DND-41 (cell line): Measurements from ENCODE around the gene MB.

Experiments
- ATAC-seq: fragments of 200-7000 bp; cut with Tn5 transposase; 3 replicates; pipeline ENCODE4 v1.9.1; 2021; ENCODE audit warnings: low read depth; ENCODE audit not compliant: insufficient read depth
- DNase-seq: peaks from one replicate; pipeline ENCODE4 v3.0.0-alpha.2; 2020
- H2AFZ ChIP-seq: 2 replicates; pipeline ENCODE4 v1.6.0; 2012; ENCODE audit warnings: low read depth, low read length
- H3K27ac ChIP-seq: 2 replicates; pipeline ENCODE4 v1.5.1; 2012; ENCODE audit warnings: low read length, inconsistent platforms
- H3K27me3 ChIP-seq: fragments of 200-600 bp; sonication (generic); 2 replicates; pipeline ENCODE4 v1.6.0; 2012; ENCODE audit warnings: low read length, mild to moderate bottlenecking, inconsistent platforms; ENCODE audit not compliant: insufficient read depth, poor library complexity
- H3K36me3 ChIP-seq: 2 replicates; pipeline ENCODE4 v1.5.1; 2012; ENCODE audit warnings: low read length, inconsistent platforms; ENCODE audit not compliant: insufficient read depth
- H3K4me1 ChIP-seq: 2 replicates; pipeline ENCODE4 v1.5.1; 2012; ENCODE audit warnings: mild to moderate bottlenecking, low read length; ENCODE audit not compliant: insufficient read depth
- H3K4me2 ChIP-seq: 2 replicates; pipeline ENCODE4 v1.6.0; 2012; ENCODE audit warnings: mild to moderate bottlenecking, moderate library complexity, low read length, inconsistent platforms; ENCODE audit not compliant: insufficient read depth
- H3K4me3 ChIP-seq, 2 experiments: fragments of 200-600 bp in 1 of 2; shearing (Covaris generic) in 1 of 2; 2 replicates each; pipeline ENCODE4 v1.5.1; 2012 to 2016; ENCODE audit warnings: inconsistent platforms in 2 of 2, low read length in 2 of 2, mild to moderate bottlenecking in 2 of 2, low read depth in 1 of 2, moderate library complexity in 1 of 2
- H3K79me2 ChIP-seq: 2 replicates; pipeline ENCODE4 v1.6.0; 2012; ENCODE audit warnings: low read length, inconsistent platforms; ENCODE audit not compliant: insufficient read depth
- H3K9ac ChIP-seq: 2 replicates; pipeline ENCODE4 v1.6.0; 2012; ENCODE audit warnings: low read depth, mild to moderate bottlenecking, inconsistent platforms, low read length, moderate library complexity
- H3K9me3 ChIP-seq: 2 replicates; pipeline ENCODE4 v1.5.1; 2012; ENCODE audit warnings: low read length, moderate library complexity, mild to moderate bottlenecking, inconsistent platforms; ENCODE audit not compliant: insufficient read depth, severe bottlenecking
- H4K20me1 ChIP-seq: 2 replicates; pipeline ENCODE4 v1.6.0; 2012; ENCODE audit warnings: low read length; ENCODE audit not compliant: insufficient read depth
- EZH2 ChIP-seq: IDR thresholded peaks from 3 replicates; pipeline ENCODE4 v1.6.1; 2012; ENCODE audit warnings: borderline replicate concordance, low read depth, mild to moderate bottlenecking, moderate library complexity, low read length, inconsistent platforms; ENCODE audit not compliant: severe bottlenecking
- TF ChIP-seq, protein P1 (sequence below): IDR thresholded peaks from 2 replicates; pipeline ENCODE4 v1.5.1; 2012; ENCODE audit warnings: borderline replicate concordance, low read length, moderate library complexity, mild to moderate bottlenecking; ENCODE audit not compliant: poor library complexity, severe bottlenecking; ENCODE audit errors: extremely low read depth

MB gene

DNA sequence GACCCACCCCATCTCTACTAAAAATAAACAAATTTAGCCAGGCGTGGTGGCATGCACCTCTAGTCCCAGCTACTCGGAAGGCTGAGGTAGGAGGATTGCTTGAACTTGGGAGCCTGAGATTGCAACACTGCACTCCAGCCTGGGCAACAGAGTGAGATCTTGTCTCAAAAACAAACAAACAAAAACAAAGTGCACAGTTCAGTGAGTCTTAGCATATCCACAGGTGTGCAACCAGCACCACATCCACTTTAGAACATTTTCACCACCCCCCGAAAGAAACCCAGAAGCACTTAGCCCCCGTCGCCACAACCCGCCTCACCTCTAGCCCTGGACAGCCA is 27.4 kb downstream of the MB start:
- H3K27ac ChIP-seq: no peak overlapping the region
- no peak for ATAC-seq

DNA sequence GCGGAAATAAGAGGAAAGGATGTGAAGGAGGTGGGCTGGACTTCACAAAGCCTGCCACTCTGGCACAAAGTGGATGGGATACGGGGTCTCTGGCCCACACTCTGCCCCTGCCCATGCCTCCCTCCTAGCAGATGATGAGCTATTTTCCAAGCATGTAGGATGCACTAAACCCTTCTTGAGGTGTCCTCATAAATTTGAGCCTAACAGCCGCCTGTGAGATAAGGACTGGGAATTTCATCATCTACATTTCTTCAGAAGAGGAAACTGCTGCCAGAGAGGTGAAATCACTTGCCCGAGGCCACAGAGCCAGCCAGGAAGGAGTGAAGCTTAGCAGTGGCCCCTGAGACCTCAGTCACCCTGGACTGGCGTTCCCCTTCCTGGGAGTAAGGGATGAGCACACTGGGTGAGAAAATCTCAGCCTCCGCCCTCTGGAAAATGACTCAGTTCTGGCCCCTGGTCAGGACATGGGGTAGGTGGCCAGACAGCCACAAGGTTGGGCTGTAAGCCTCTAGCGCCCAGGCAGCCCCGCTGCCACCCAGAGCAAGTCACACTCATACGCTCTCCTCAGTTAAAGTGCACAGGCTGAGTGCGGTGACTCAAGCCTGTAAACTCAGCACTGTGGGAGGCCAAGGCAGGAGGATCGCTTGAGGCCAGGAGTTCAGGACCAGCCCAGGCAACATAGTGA is 27.9 kb downstream of the MB start:
- peaks cover 13% of the 10 kb centered on the region for H3K27me3 ChIP-seq
- ATAC-seq (no peak), DNase-seq (no peak)
- no peaks in the 10 kb centered on the region for H3K9me3 ChIP-seq
- no peaks in the 10 kb centered on the region for H3K36me3 ChIP-seq
- H3K4me1 ChIP-seq: no peaks in the 10 kb centered on the region
- TF ChIP-seq EZH2: no peak
- no peaks in the 10 kb centered on the region for H3K79me2 ChIP-seq
- H3K4me2 ChIP-seq: no peak overlapping the region
- no peak overlapping the region for H3K4me3 ChIP-seq
- no peaks in the 10 kb centered on the region for H4K20me1 ChIP-seq
- no peak overlapping the region for H3K27ac ChIP-seq
- H3K9ac ChIP-seq: no peak overlapping the region
- no peak overlapping the region for H2AFZ ChIP-seq

More for the DNA sequence above, 27.4 kb downstream of the MB start:
- H3K9ac ChIP-seq: no peak overlapping the region
- no peaks in the 10 kb centered on the region for H3K79me2 ChIP-seq
- no peak overlapping the region for H3K4me3 ChIP-seq
- no peaks in the 10 kb centered on the region for H4K20me1 ChIP-seq
- H2AFZ ChIP-seq: no peak overlapping the region
- no peak overlapping the region for H3K4me2 ChIP-seq
- H3K9me3 ChIP-seq: no peaks in the 10 kb centered on the region
- H3K27me3 ChIP-seq: peaks cover 13% of the 10 kb centered on the region
- DNase-seq: no peak
- no peaks in the 10 kb centered on the region for H3K36me3 ChIP-seq
- no peak for TF ChIP-seq EZH2
- TF ChIP-seq, protein P1, sequence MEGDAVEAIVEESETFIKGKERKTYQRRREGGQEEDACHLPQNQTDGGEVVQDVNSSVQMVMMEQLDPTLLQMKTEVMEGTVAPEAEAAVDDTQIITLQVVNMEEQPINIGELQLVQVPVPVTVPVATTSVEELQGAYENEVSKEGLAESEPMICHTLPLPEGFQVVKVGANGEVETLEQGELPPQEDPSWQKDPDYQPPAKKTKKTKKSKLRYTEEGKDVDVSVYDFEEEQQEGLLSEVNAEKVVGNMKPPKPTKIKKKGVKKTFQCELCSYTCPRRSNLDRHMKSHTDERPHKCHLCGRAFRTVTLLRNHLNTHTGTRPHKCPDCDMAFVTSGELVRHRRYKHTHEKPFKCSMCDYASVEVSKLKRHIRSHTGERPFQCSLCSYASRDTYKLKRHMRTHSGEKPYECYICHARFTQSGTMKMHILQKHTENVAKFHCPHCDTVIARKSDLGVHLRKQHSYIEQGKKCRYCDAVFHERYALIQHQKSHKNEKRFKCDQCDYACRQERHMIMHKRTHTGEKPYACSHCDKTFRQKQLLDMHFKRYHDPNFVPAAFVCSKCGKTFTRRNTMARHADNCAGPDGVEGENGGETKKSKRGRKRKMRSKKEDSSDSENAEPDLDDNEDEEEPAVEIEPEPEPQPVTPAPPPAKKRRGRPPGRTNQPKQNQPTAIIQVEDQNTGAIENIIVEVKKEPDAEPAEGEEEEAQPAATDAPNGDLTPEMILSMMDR: no peak
- no peaks in the 10 kb centered on the region for H3K4me1 ChIP-seq

DNA sequence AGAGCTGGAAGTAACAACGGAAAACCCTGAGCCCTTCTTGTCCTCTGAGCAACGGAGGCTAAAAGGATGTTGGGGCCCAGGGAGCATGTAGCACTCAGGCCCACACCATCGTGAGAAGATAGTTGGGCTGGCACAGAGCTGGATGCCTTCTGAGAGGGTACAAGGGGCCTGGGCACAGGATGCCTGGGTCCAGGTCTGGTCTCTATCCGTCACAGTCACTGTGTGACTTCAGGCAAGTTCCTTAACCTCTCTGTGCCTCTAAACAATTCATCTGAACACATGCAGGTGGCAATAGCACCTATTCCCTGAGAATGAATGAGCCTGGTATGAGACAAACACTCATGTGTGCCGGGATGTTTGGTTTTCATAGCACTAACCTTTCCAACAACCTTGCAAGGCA is 29.2 kb downstream of the MB start:
- no peak overlapping the region for H3K9ac ChIP-seq
- no peak overlapping the region for H2AFZ ChIP-seq
- no peak for DNase-seq
- peaks cover 5% of the 10 kb centered on the region; the same call in 1 of the 2 replicates for H4K20me1 ChIP-seq
- ATAC-seq: no peak
- H3K4me2 ChIP-seq: no peak overlapping the region
- H3K27ac ChIP-seq: no peak overlapping the region
- H3K9me3 ChIP-seq: no peaks in the 10 kb centered on the region
- H3K4me3 ChIP-seq: no peak overlapping the region
- H3K4me1 ChIP-seq: no peaks in the 10 kb centered on the region
- H3K27me3 ChIP-seq: peaks cover 13% of the 10 kb centered on the region
- TF ChIP-seq, protein P1: no peak
- no peak for TF ChIP-seq EZH2
- H3K79me2 ChIP-seq: no peaks in the 10 kb centered on the region
- no peaks in the 10 kb centered on the region for H3K36me3 ChIP-seq

DNA sequence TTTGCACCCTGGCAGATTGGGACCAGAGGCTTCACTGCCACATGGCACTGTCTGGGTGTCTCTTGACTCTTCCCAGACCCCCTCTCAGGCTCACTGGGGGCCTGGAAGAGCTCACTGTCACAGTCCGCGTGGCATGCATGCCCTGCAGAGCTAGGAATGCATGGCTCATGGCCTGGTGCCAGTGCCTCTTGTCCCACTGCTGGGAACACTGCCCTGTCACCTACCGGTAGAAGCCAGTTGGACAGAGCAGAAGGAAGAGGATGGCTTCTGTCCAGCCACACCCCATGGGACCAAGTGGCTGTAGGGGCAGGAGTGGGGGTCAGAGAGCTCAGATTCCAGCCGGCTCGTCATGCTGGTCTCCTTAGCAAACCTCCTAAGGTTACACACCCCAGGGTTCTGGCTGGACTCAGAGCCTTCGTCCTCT is 29.7 kb downstream of the MB start:
- TF ChIP-seq EZH2: no peak
- TF ChIP-seq, protein P1: no peak
- Histone ChIP-seq H3K79me2 (no peaks in the 10 kb centered on the region), H3K4me2 (no peak overlapping the region), H3K4me1 (no peaks in the 10 kb centered on the region), H3K27me3 (peaks cover 13% of the 10 kb centered on the region), H3K9ac (no peak overlapping the region), H3K27ac (no peak overlapping the region), H3K36me3 (no peaks in the 10 kb centered on the region), H4K20me1 (peaks cover 5% of the 10 kb centered on the region; the same call in 1 of the 2 replicates), H3K9me3 (no peaks in the 10 kb centered on the region), H3K4me3 (no peak overlapping the region), H2AFZ (no peak overlapping the region)
- no peak for ATAC-seq
- no peak for DNase-seq
